HepG2 (cell line): ENCODE data around the gene CDK11A. TPM values are rescaled to one million over a fixed set of nuclear protein-coding genes. Genes with fewer than 3 reads are reported as not detected.

ENCODE experiments used
- ARID5B ChIP-seq: IDR thresholded peaks from 2 replicates; pipeline ENCODE4 v1.4.0; 2020; ENCODE audit warnings: mild to moderate bottlenecking, missing genetic modification reagents
- ATF1 ChIP-seq: IDR thresholded peaks from 2 replicates; pipeline ENCODE4 v1.6.1; 2016; ENCODE audit warnings: mild to moderate bottlenecking, control low read depth
- ATF2 ChIP-seq: sonication (generic); formaldehyde crosslinking; IDR thresholded peaks from 2 replicates; pipeline ENCODE4 v1.4.0; 2020; ENCODE audit warnings: missing genetic modification reagents
- ATF3 ChIP-seq: sonication (generic); formaldehyde crosslinking; IDR thresholded peaks from 2 replicates; pipeline ENCODE4 v1.4.0; 2020; ENCODE audit warnings: missing genetic modification reagents
- BORCS8-MEF2B ChIP-seq: sonication (generic); formaldehyde crosslinking; IDR thresholded peaks from 2 replicates; pipeline ENCODE4 v1.8.0; 2022; ENCODE audit warnings: mild to moderate bottlenecking, missing genetic modification reagents
- FOSL2 ChIP-seq: sonication (generic); formaldehyde crosslinking; IDR thresholded peaks from 2 replicates; pipeline ENCODE4 v1.4.0; 2020; ENCODE audit warnings: missing genetic modification reagents
- FOXO1 ChIP-seq: sonication (generic); formaldehyde crosslinking; IDR thresholded peaks from 2 replicates; pipeline ENCODE4 v1.4.0; 2020; ENCODE audit warnings: missing genetic modification reagents
- KAT8 ChIP-seq: IDR thresholded peaks from 2 replicates; pipeline ENCODE4 v1.6.1; 2016; ENCODE audit warnings: missing genetic modification reagents, missing compliant biosample characterization
- KDM5A ChIP-seq: fragments of 200-600 bp; sonication (generic); IDR thresholded peaks from 2 replicates; pipeline ENCODE4 v1.7.0; 2018; ENCODE audit warnings: antibody characterized with exemption, mild to moderate bottlenecking, low read length, borderline replicate concordance
- MXD4 ChIP-seq: IDR thresholded peaks from 2 replicates; pipeline ENCODE4 v1.6.1; 2016; ENCODE audit warnings: mild to moderate bottlenecking, missing biosample characterization, missing genetic modification reagents
- NFYB ChIP-seq: sonication (generic); formaldehyde crosslinking; IDR thresholded peaks from 2 replicates; pipeline ENCODE4 v1.4.0; 2020; ENCODE audit warnings: missing genetic modification reagents
- PHF21A ChIP-seq: sonication (generic); formaldehyde crosslinking; IDR thresholded peaks from 2 replicates; pipeline ENCODE4 v1.5.0; 2020; ENCODE audit warnings: mild to moderate bottlenecking, missing genetic modification reagents
- POLR2AphosphoS5 ChIP-seq: IDR thresholded peaks from 2 replicates; pipeline ENCODE4 v1.6.1; 2012; ENCODE audit warnings: low read depth, low read length
- RAD21 ChIP-seq: fragments of 450-650 bp; formaldehyde crosslinking; IDR thresholded peaks from 2 replicates; pipeline ENCODE4 v1.5.0; 2020; ENCODE audit warnings: mild to moderate bottlenecking
- RFXAP ChIP-seq: sonication (generic); formaldehyde crosslinking; IDR thresholded peaks from 2 replicates; pipeline ENCODE4 v1.4.0; 2020; ENCODE audit warnings: missing genetic modification reagents, borderline replicate concordance
- RXRB ChIP-seq: IDR thresholded peaks from 2 replicates; pipeline ENCODE4 v1.6.1; 2016; ENCODE audit warnings: borderline replicate concordance, missing genetic modification reagents, missing compliant biosample characterization
- YEATS4 ChIP-seq: sonication (generic); formaldehyde crosslinking; IDR thresholded peaks from 2 replicates; pipeline ENCODE4 v1.4.0; 2020; ENCODE audit warnings: missing genetic modification reagents, borderline replicate concordance
- ZNF574 ChIP-seq: sonication (generic); formaldehyde crosslinking; IDR thresholded peaks from 2 replicates; pipeline ENCODE4 v1.4.0; 2020; ENCODE audit warnings: missing genetic modification reagents
- ZNF615 ChIP-seq: sonication (generic); formaldehyde crosslinking; IDR thresholded peaks from 2 replicates; pipeline ENCODE4 v1.5.0; 2020; ENCODE audit warnings: mild to moderate bottlenecking, missing genetic modification reagents, borderline replicate concordance
- ZNF639 ChIP-seq: conservative IDR thresholded peaks from 2 replicates; pipeline ENCODE4 v1.6.1; 2018; ENCODE audit warnings: missing genetic modification reagents
- polyA plus RNA-seq, 8 experiments: library from polyadenylated mRNA; depleted of rRNA in 3 of 8; stranded (reverse) in 7 of 8; unstranded in 1 of 8; fragments of >200 nt; fragmentation: Illumina TruSeq in 4 of 8; extraction: Trizol in 4 of 8; gene quantifications; 2 replicates each; pipeline versions ENCODE4 v1.2.1 to v1.2.3, GENCODE V29; 2011 to 2016; ENCODE audit warnings: low read depth in 4 of 8, missing spikeins in 1 of 8, mixed read lengths in 1 of 8; ENCODE audit not compliant: insufficient read depth in 1 of 8
- total RNA-seq, 5 experiments: library from RNA; depleted of rRNA; stranded (reverse); fragments of >200 nt; fragmentation: Illumina TruSeq; extraction: Trizol; gene quantifications; 2 replicates each; pipeline ENCODE4 v1.2.3, GENCODE V29; 2016; ENCODE audit warnings: low read depth in 1 of 5

CDK11A gene
- total and polyA plus RNA-seq, 2 of the 13 experiments (the other 11 are each of a cell fraction or from before 2014, with no cell fraction given) = 11.2 to 17.9 TPM

- TF ChIP-seq ATF3 (CRISPR knock-in tag) (peak; percentile 54), NFYB (CRISPR knock-in tag) (peak; percentile 73), BORCS8-MEF2B (CRISPR knock-in tag) (peak; percentile 40; the same call in 1 of the 2 replicates), POLR2AphosphoS5 (peak; percentile 51), ATF2 (peak; percentile 61; the same call in 1 of the 2 replicates), YEATS4 (CRISPR knock-in tag) (0 out of 2 replicates have a peak, but pooled peaks have one; percentile 47), ZNF639 (CRISPR knock-in tag) (peak; percentile 99), KAT8 (CRISPR knock-in tag) (peak; percentile 98), RXRB (CRISPR knock-in tag) (peak; percentile 93), MXD4 (CRISPR knock-in tag) (peak; percentile 40; the same call in 1 of the 2 replicates), RFXAP (CRISPR knock-in tag) (peak; percentile 44; the same call in 1 of the 2 replicates), ZNF615 (CRISPR knock-in tag) (peak; percentile 51; the same call in 1 of the 2 replicates), RAD21 (0 out of 2 replicates have a peak, but pooled peaks have one; percentile 14), PHF21A (CRISPR knock-in tag) (peak; percentile 45; the same call in 1 of the 2 replicates), FOXO1 (CRISPR knock-in tag) (0 out of 2 replicates have a peak, but pooled peaks have one; percentile 24), ZNF574 (CRISPR knock-in tag) (peak; percentile 88), KDM5A (peak; percentile 88), ATF1 (CRISPR knock-in tag) (peak; percentile 98), FOSL2 (CRISPR knock-in tag) (peak; percentile 57), ARID5B (CRISPR knock-in tag) (peak; percentile 10; the same call in 1 of the 2 replicates)
Measured at GRCh38 chr1:1724035-1724864, at the start of gene CDK11A (continued).
